GM21390 (cell line): ENCODE measurements around the gene MRPL45.
A peak's percentile ranks its signal among the peaks of the same experiment; 100 is the strongest.
"Not testable (repeated sequence)": the region's sequence is repeated elsewhere in the genome, so short reads cannot be mapped to it uniquely, and the experiment has no call there.

Source experiments
- ATAC-seq: cut with Tn5 transposase; IDR thresholded peaks from one replicate; pipeline ENCODE4 v1.9.1; 2021; ENCODE audit not compliant: unreplicated experiment

Gene MRPL45

DNA sequence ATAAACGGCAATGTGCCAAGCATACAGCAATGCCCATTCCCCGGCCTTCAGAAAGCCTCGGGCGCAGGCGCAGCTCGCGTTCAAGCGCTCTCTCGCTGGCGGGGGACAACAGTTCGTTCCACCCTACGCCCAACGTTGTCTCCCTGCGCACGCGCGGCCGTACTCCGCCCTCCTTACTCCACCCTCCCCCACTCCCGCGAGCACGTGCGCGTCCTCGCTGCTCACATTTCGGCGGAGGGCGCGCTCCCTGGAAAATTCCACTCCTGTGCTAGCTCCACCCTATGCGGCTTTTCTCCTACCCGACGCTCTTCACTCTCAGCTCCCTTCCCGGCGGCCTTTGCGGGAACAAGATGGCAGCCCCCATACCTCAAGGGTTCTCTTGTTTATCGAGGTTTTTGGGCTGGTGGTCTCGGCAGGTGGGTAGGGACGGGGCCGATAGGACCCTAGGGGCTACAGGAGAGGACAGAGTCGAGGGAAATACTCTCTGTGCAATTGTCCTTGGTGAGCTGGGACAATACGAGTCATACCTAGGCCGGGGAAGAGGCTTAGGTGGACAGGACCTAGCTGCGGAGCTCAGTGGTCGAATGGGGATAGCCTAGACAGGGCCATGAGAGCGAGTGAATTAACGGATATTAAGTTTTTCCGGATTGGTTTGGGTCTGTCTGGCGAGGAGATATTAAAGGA is at the start of gene MRPL45:
Gene MRPL45, plus strand, starts transcription at position 335 of the 684 bp plus-strand sequence. Its CDS starts 16 bp downstream, at position 351.
- ATAC-seq: peak; percentile 95

DNA sequence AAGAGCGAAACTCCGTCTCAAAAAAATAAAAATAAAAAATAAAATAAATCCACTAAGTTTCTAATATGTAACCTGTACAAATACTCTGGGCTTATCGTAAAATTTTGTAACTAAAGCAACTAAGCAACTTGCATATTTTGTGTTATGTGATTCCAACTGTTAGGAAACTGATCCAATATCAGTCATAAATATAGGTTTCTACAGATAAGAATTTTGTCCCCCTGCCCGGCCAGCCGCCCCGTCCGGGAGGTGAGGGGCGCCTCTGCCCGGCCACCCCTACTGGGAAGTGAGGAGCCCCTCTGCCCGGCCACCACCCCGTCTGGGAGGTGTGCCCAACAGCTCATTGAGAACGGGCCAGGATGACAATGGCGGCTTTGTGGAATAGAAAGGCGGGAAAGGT is 43.8 kb upstream of the MRPL45 start:
- not testable (repeated sequence) for ATAC-seq

DNA sequence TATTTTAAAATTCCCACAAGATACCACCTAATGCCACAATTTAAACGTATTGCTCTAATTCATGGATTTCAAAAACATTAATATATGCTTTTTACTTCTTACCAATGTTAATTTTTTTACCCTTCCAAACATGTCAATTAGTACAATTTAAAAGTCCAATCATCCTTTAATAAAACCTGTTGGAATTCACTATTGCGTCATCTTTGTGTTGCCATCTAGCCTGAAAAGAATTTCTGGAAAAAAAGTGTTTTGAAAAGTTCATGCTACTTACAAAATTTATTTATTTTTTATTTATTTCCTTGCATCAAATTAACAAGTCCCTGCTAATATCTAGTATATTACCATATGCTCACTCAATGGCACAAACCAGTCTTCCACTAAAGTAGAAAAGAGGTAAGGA is 42.6 kb upstream of the MRPL45 start:
- ATAC-seq: not testable (repeated sequence)

DNA sequence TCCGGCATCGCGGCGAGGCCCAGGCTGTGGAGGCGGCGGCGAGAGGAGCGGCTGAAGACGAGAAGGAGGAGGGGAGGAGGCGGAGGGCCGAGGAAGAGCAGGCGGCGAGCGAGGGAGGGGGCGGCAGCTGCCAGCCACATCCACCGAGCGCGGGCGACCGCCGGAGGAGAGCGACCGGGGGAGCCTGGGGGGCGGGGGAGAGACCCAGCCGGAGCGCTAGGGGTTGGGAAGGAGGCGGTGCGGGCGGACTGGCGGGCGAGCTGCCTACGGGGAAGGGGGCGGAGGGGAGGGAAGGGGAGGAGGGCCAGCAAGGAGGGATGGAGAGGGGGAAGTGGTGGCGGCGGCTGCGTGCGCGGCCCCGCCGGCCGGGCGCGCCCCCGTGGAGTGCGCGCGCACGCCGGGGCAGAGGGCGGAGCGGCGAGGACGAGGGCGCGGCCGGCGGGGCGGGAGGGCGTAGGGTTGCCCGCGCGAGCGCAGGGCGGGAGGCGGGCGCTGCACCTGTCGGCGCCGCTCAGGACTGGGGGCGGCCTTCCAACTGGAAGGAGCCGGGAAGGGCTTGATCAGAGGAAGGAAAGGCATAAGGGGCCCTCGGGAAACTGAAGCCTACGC is 39.9 kb upstream of the MRPL45 start:
- ATAC-seq: peak; percentile 67

DNA sequence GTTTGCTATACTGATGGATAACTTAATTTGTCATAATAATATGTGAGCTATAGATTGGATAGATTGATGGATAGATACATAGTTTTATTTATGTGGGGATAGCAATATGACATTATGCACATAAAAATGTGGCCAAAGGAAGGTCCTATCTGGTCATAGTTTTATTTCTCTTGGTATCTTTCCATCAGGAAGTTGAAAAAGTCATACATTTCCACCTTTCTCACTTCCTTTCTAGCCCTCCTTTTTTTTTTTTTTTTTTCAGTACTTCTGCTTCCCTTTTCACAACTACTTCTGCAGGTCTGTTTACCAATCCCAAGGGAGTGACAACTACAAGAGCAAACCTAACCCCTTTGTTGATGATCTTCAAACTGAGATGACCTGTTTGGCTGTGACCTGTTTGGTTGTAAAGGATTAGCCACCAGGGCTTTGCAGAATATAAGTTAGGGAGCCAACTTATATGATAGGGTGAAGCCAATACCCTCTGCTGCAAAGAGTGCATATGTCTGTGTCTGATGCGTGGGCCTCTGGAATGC is 30.9 kb upstream of the MRPL45 start:
- not testable (repeated sequence) for ATAC-seq

DNA sequence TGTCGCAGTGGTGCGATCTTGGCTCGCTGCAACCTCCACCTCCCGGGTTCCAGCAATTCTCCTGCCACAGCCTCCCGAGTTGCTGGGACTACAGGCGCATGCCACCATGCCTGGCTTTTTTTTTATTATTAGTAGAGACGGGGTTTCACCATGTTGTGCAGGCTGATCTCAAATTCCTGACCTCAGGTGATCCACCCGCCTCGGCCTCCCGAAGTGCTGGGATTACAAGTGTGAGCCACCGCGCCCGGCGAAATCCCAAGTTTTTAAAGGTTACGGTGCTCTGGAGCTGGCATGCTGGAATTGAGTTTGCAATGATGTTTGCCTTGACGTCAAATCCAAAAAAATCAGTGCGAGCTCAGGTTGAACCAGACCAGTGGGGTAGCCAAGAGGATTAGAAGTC is 30.4 kb upstream of the MRPL45 start:
- not testable (repeated sequence) for ATAC-seq

DNA sequence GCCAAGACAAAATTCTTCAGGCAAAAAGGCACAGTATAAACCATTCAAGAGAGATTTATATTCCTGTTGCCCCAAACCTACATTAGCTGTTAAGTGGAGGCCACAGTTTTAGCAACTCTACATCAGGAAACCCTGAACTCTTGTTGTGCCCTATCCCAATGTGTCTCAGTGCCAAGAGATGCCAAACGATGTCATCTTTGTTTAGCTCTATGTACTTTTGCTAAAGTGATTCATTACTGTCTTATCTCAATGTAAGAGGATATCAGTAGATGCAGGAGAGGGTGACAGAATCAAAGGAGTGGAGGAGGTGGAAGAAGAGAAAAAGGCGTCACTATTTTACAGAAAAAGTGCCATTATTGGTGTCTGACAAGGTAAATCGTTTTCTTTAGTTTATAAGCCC is 28.8 kb upstream of the MRPL45 start:
- not testable (repeated sequence) for ATAC-seq

DNA sequence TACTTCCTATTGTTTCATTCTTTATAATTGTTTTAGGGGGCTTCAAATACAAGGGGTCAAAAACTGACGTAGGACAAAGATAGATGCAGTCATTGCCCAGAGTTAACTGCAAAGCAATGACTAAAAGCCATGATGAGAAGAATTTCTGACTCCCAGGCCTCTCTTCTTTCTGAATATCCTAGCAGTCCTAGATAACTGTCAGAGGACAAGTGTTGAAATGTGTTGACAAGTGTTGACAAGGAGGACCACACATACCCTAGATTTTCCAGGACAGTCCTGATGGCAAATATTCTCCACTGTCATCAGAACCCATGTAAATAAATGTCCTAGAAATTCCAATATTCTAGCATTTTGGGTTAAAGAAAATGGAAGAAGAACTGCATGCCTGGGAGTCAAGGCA is 27.9 kb upstream of the MRPL45 start:
- ATAC-seq: not testable (repeated sequence)

DNA sequence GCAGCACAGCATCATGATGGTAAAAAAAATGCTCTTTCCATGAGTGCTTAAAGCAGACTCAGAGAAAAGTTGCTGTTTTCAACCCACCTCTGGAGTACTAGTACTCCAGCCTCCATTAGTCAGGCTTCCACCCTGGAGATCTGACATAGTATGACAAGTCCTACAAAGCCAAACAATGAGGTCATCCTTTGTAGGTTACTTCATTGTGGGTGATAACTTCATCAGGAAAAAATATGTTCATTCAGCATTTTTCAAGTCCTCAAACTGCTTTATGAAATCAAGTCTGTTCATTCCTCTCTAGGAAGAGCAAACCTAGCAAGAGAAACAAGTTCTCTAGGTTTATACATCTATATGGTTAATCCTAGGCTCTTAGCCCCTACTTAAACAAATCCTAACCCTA is 27.4 kb upstream of the MRPL45 start:
- not testable (repeated sequence) for ATAC-seq

DNA sequence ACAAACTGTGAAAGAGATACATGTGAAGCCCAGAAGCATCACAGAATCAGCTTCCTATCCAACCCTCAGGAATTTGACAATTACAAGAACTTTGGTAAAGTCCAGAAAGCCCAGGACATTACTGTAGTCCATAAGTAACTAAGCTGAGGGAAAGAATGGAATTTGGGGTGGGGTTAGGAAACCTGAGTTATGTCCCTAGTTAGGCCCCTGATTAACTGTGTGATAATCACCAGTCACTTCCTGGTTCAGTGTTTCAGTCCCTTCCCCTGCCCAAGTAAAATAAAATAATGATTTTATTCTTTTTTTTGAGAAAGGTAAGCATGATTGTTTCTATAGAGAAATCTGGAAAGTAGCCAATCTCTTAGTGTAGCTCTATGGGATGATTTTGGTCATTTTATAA is 11.0 kb upstream of the MRPL45 start:
- not testable (repeated sequence) for ATAC-seq

DNA sequence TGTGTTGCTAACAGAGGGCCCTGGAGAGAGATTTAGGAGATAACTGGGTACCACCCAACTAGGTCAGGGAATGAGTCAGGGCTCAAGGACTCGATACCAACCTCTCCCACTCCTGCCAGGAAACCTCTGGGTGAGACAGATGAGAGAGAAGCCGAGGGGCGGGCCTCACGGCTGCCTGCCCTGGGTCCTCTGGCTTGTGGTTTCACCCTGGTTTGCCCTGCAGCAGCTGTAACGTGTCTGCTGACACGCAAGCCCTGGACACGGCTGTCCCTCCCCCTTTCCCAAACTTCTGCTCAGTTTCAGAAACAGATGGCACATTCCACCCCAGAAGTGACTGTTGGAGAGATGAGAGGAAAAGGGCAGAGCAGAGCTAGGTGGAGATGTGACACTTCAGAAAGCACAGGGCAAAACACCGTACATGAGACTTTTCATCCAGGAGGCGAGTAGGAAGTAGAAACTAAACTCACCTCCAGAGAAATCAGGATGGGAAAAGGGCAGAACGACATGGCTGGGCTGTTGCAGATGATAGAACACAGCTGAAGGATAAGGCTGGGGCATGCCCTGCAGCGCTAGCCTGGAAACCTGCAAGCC is 10.4 kb upstream of the MRPL45 start:
- ATAC-seq: not testable (repeated sequence)

DNA sequence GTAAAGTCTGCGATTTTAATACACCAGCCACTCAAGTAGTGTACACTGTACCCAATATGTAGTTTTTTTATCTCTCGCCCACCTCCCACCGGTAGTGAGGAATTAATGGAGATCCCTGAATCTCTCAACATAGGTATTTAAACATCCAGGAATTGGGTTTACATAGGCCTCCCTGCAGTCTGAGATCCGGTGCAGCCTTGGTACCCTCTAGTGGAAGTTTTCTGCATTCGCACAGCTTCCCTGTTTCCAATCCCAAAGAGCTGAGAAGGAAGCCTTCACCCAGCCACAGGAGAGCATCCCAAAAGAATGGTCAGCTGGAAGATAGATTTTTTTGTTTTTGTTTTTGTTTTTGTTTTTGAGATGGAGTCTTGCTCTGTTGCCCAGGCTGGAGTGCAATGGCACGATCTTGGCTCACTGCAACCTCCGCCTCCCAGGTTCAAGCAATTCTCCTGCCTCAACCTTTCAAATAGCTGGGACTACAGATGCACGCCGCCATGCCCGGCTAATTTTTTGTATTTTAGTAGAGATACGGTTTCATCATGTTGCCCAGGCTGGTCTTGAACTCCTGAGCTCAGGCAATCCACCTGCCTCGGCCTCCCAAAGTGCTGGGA is 8.6 kb upstream of the MRPL45 start:
- not testable (repeated sequence) for ATAC-seq

DNA sequence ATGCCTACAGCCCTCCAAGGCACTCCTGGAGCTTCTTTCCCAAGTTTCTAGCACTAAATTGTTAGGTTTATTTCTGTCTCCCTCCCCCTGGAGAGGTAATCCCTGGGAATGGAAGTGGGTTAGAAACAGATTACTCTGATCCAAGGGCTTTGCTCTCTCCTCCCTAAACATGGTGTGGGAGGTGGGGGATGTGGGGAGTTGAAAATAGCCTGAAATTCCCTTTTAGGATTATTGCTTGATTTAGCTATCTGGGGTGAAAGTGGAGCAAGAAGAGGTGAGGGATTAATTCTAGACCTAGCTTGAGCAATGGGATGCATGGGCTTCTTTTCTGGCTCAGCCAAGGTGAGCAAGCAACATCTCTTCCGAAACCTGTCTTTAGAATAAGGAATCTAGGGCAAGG is 7.2 kb upstream of the MRPL45 start:
- not testable (repeated sequence) for ATAC-seq

DNA sequence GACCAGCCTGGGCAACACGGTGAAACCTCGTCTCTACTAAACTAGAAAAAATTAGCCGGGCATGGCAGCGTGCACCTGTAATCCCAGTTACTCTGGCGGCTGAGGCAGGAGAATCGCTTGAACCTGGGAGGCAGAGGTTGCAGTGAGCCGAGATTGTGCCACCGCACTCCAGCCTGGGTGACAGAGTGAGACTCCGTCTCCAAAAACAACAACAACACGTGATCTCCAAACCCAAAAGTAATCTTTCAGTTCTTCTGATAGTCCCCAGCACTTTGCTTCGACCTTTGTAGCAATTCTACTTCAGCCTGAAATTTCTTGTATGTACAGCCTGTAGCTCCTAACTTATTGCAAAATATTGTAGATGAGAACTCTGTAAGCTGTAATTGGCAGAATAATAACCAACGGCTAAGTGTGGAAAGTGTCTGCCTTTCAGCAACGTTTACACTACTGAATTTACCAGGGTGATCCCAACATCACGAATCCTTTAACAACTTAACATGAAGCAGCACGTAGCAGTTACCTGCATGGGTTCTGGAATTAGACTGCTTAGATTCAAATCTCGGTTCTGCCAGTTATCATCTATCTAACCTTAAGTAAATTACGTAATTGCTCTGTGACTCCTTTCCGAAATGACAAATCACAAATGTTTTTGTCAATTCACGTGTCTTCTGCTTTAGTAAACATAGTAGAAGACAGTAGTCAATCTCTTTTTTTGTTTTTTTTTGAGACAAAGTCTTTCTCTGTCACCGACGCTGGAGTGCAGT is 1.2 kb upstream of the MRPL45 start:
- not testable (repeated sequence) for ATAC-seq

DNA sequence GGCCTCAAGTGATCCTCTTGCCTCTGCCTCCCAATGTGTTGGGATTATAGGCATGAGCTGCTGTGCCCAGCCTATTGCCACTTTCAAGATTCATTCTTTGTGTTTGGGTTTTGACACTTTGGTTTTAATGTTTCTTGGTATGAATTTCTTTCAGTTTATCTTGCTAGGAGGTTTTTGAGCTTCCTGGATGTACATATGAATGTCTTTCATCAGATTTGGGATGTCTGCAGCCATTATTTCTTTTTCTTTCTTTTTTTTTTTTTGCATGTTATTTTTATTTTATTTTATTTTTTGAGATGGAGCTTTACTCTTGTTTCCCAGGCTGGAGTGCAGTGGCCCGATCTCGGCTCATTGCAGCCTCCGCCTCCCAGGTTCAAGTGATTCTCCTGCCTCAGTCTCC is 18.5 kb downstream of the MRPL45 start:
- no peak for ATAC-seq

DNA sequence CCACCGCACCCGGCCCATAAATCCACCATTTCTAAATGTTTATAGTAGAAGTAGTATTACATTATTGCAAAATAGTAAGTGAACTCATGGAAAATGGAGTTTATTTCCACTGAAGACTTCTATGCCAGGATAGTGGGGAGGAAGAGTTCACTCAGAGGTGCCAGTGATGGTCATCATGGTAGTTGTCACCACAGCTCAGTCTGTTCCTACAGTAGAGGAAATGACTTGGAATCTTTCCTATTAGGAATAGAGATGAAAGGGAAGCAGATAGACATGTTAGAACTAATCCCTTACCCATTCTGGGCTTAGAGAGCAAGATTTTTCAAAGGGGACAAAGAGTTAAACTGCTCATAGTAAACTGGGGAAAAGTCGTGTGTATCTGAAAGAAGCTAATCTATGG is 20.1 kb downstream of the MRPL45 start:
- no peak for ATAC-seq

DNA sequence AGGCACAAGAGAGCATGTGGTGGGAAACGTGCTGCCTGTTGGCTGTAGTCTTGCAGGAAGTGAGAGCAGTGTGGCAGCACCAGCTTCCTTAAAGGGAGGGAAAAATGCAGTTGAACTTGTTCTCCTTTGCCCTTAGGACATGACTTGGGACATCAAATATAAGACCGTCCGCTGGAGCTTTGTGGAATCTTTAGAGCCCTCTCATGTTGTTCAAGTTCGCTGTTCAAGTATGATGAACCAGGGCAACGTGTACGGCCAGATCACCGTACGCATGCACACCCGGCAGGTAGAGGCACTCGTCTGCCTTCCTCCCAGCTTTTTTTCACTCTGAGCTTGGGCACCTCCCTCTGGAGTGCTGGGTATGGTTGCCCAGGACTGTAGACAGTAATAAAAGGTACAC is 23.5 kb downstream of the MRPL45 start:
- ATAC-seq: no peak

DNA sequence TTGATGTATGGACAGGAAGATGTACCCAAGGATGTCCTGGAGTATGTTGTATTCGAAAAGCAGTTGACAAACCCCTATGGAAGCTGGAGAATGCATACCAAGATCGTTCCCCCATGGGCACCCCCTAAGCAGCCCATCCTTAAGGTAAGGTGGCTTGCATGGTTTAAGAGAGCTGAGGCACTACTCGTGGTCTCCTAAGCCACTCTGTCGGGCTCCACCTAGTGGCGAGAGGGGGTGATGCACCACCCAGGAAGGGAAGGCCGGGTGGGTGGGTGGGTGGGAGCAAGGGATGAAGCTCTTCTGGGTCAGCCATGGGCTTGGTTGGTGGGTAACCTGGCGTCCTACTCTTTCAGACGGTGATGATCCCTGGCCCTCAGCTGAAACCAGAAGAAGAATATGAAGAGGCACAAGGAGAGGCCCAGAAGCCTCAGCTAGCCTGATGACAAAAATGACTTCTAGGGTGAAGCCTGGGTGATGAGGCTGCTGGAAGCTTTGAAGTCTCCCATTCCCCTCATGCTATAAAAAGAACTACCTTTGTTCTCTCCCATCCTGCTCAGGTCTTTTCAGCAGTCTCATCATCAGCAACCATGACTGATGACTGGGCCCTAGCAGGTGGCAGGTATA is 25.3 kb downstream of the MRPL45 start:
- ATAC-seq: no peak

DNA sequence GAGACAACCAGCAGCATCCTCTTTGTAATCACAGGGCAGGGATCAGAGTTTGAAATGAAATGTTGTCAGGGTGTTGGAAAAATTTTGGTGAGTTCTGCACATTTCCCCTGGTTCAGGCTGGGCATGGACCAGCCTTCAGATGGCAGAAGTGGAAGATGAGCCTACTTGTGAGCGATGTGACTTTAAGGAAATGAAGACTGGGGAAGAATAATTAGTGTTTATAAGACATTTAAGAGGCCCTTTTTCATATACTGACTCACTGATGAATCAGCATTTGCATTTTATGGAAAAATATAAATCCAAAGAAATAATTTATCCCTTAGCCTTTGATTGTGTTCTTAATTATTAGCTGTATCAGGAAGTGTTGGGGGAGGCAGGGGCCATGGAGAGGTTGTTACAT is 25.9 kb downstream of the MRPL45 start:
- ATAC-seq: no peak

DNA sequence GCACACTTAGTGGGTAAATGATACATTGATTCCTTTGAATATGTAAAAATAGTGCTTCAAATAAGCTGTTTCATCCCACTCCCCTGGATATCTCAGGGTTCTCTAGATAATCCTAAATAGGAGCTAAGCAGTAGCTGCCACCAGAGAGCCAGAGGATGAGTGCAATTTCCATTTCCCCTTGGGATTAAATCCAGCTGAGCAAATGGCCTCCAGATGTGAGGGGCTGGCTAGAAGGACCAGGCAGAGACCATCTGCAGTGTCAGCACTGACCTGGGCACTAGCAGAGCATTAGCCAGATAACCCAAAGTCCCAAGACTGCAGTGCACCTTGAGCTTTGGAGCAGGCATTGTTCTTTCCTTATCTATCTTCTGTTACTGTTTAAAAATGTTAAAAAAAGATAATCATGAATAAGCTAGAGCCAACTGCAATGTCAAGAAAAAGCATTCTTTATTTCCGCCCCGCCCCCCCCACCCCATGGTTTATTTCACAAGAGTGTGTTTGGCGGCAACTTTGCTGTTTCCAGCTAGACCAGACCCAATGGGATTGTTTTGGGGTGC is 27.3 kb downstream of the MRPL45 start:
- no peak for ATAC-seq
